Measurements from ENCODE around the gene TSPAN12. TPM values are rescaled to one million over a fixed set of nuclear protein-coding genes. Genes with fewer than 3 reads are reported as not detected.

The TSPAN12 gene
- total RNA-seq, 1 experiment from 2014 or later, result 7.4 TPM

- Histone ChIP-seq H3K36me3 (ENCODE audit: control insufficient read depth in 1 of 2, insufficient read depth in 2 of 2, low read length in 2 of 2) (no peaks in the 10 kb centered on the region), H3K9me2 (ENCODE audit: insufficient read depth) (no peaks in the 10 kb centered on the region), H3K4me3 (replicated peaks in 1 of 2; ENCODE audit: low read depth in 1 of 2, low read length in 2 of 2) (no peak overlapping the region), H2AFZ (ENCODE audit: low read depth, low read length, poor library complexity, severe bottlenecking) (no peak overlapping the region), H3K27ac (ENCODE audit: low read depth, low read length) (no peak overlapping the region), H4K20me1 (ENCODE audit: insufficient read depth) (no peaks in the 10 kb centered on the region), H3K9ac (ENCODE audit: low read length) (no peak overlapping the region), H3K4me2 (ENCODE audit: low read length) (no peak overlapping the region), H3K79me2 (ENCODE audit: insufficient read depth, low read length) (no peaks in the 10 kb centered on the region), H3K4me1 (ENCODE audit: control insufficient read depth in 1 of 2, insufficient read depth in 2 of 2, low read length in 2 of 2) (no peaks in the 10 kb centered on the region), H3K27me3 (ENCODE audit: insufficient read depth, low read length) (no peaks in the 10 kb centered on the region), H3K9me3 (ENCODE audit: control insufficient read depth in 1 of 2, insufficient read depth in 1 of 2, low read depth in 1 of 2, low read length in 2 of 2) (no peaks in the 10 kb centered on the region)
- ChIA-PET CTCF (no interaction called here), POLR2A (no interaction called here), RAD21 (ENCODE audit: low non-redundant PET in 1 of 2, low total read pairs in 2 of 2, uncharacterized antibody in 2 of 2, unreplicated experiment in 2 of 2) (no interaction called here)
- BruUV-seq (replicated peaks), result no TSS peak
- intact Hi-C loops (cut with micrococcal nuclease), result no loop called here
- TF ChIP-seq ATF3 (IDR thresholded peaks at IDR 0.05) (no peak), ZNF274 (IDR thresholded peaks at IDR 0.05; ENCODE audit: low read depth, low read length) (no peak), SIN3A (IDR thresholded peaks at IDR 0.05; ENCODE audit: low read depth) (no peak), SRF (IDR thresholded peaks at IDR 0.05; ENCODE audit: low read depth) (no peak), EZH2 (IDR thresholded peaks at IDR 0.05) (no peak), FOSL1 (IDR thresholded peaks at IDR 0.05; ENCODE audit: low read depth) (no peak), CBX3 (IDR thresholded peaks at IDR 0.05; ENCODE audit: low read depth) (no peak), YY1 (IDR thresholded peaks at IDR 0.05; ENCODE audit: extremely low read depth, insufficient replicate concordance, low read depth, low read length) (no peak), SP1 (IDR thresholded peaks at IDR 0.05; ENCODE audit: low read depth) (no peak), RAD21 (IDR thresholded peaks at IDR 0.05; ENCODE audit: low read depth) (no peak), CTCF (IDR thresholded peaks at IDR 0.05 in 2 of 3, conservative IDR thresholded peaks at IDR 0.05 in 1 of 3; ENCODE audit: borderline replicate concordance in 1 of 3, insufficient read depth in 1 of 3, low read depth in 2 of 3, low read length in 2 of 3) (no peak), ZBTB33 (IDR thresholded peaks at IDR 0.05; ENCODE audit: extremely low read depth, insufficient replicate concordance, low read length) (no peak), EGR1 (IDR thresholded peaks at IDR 0.05; ENCODE audit: low read depth) (no peak), POLR2A (IDR thresholded peaks at IDR 0.05; ENCODE audit: borderline replicate concordance, extremely low read depth, insufficient read depth, insufficient read length) (no peak), ELF1 (IDR thresholded peaks at IDR 0.05; ENCODE audit: borderline replicate concordance, low read depth) (no peak), REST (IDR thresholded peaks at IDR 0.05; ENCODE audit: low read depth) (no peak), MAX (IDR thresholded peaks at IDR 0.05) (no peak), JUND (IDR thresholded peaks at IDR 0.05) (no peak), TCF7L2 (IDR thresholded peaks at IDR 0.05; ENCODE audit: borderline replicate concordance, extremely low read depth, insufficient read depth, insufficient read length) (no peak)
- ATAC-seq (no peak), DNase-seq (ENCODE audit: low read depth, low spot score) (no peak)
Measured at GRCh38 chr7:120865191-120865981, 7.4 kb upstream of the TSPAN12 start.
